Adipocyte (in vitro differentiated cells): Measurements from ENCODE around the gene WDR37.
"Not testable (repeated sequence)": the region's sequence is repeated elsewhere in the genome, so short reads cannot be mapped to it uniquely, and the experiment has no call there.

ENCODE experiments used
- DNase-seq: peaks from one replicate; pipeline ENCODE4 v3.0.0-alpha.2; 2015; ENCODE audit warnings: low read depth
- H3K27me3 ChIP-seq: replicated peaks from 2 replicates; pipeline ENCODE4 v1.7.0; 2013; ENCODE audit warnings: mild to moderate bottlenecking, low read length, moderate library complexity; ENCODE audit not compliant: control insufficient read depth, insufficient read depth
- H3K36me3 ChIP-seq: 2 replicates; pipeline ENCODE4 v1.7.0; 2013; ENCODE audit warnings: low read length, mild to moderate bottlenecking, moderate library complexity; ENCODE audit not compliant: control insufficient read depth, insufficient read depth, severe bottlenecking
- H3K4me1 ChIP-seq: 2 replicates; pipeline ENCODE4 v1.7.0; 2013; ENCODE audit warnings: mild to moderate bottlenecking, low read length, moderate library complexity; ENCODE audit not compliant: control insufficient read depth, insufficient read depth
- H3K4me3 ChIP-seq: 2 replicates; pipeline ENCODE4 v1.7.0; 2013; ENCODE audit warnings: mild to moderate bottlenecking, low read length, moderate library complexity
- H3K9ac ChIP-seq: 2 replicates; pipeline ENCODE4 v1.7.0; 2013; ENCODE audit warnings: mild to moderate bottlenecking, low read length, moderate library complexity
- H3K9me3 ChIP-seq: 2 replicates; pipeline ENCODE4 v1.7.0; 2013; ENCODE audit warnings: mild to moderate bottlenecking, low read length, moderate library complexity; ENCODE audit not compliant: control insufficient read depth

WDR37 gene

GRCh38 chr10:1154531-1155295 lies 98.5 kb downstream of the WDR37 start:
- Histone ChIP-seq H3K27me3 (peaks cover 23% of the 10 kb centered on the region), H3K36me3 (no peaks in the 10 kb centered on the region), H3K9me3 (no peaks in the 10 kb centered on the region), H3K4me1 (no peaks in the 10 kb centered on the region), H3K9ac (no peak overlapping the region), H3K4me3 (no peak overlapping the region)
- no peak for DNase-seq

DNA sequence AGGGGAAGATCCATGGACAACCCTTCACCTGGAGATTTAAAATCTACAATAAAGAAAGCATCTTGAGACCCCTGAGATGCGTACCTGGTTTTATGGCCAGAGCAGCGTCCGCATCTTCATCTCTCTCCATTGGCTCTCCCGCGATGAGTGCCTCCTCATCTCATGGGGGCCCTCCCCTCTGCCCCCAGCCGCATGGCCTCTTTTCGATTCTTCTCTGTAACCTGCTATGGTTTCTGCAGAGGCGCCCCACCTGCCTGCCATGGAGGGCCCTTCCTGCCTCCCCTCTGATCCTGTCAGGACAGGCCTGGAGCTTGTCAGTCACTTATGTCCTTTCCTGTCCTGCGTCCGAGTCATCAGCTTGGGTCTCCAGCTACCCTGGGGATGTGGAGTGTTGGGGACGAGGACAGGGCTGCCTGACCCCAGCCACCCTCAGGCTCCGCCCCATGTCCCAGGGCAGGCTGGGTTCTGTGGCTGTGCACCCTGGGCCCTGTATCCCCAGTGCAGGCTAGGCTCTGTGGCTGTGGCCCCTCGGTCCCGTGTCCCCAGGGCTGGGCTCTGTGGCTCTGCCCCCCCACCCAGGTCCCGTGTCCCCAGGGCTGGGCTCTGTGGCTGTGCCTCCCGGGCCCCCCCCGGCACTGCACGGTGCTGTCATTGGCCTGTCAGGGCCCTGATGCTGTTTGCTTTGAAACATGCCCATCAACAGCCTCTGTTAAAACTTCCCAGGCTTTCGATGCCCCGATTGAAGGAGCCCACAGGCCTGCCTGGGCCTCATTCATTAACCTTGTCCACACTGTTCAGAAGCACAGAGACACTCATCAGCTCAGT lies 99.8 kb downstream of the WDR37 start:
- no peak overlapping the region for H3K4me3 ChIP-seq
- H3K27me3 ChIP-seq = peaks cover 25% of the 10 kb centered on the region
- no peaks in the 10 kb centered on the region for H3K4me1 ChIP-seq
- no peaks in the 10 kb centered on the region for H3K9me3 ChIP-seq
- no peak overlapping the region for H3K9ac ChIP-seq
- no peaks in the 10 kb centered on the region for H3K36me3 ChIP-seq
- DNase-seq = no peak

GRCh38 chr10:1156616-1156886 lies 100.4 kb downstream of the WDR37 start:
- H3K27me3 ChIP-seq = peaks cover 25% of the 10 kb centered on the region
- no peak overlapping the region for H3K4me3 ChIP-seq
- H3K36me3 ChIP-seq = no peaks in the 10 kb centered on the region
- DNase-seq = no peak
- no peak overlapping the region for H3K9ac ChIP-seq
- no peaks in the 10 kb centered on the region for H3K4me1 ChIP-seq
- H3K9me3 ChIP-seq = no peaks in the 10 kb centered on the region

GRCh38 chr10:1156921-1157614 lies 100.9 kb downstream of the WDR37 start:
- Histone ChIP-seq H3K4me1 (no peaks in the 10 kb centered on the region), H3K4me3 (no peak overlapping the region), H3K27me3 (peaks cover 25% of the 10 kb centered on the region), H3K9ac (no peak overlapping the region), H3K36me3 (no peaks in the 10 kb centered on the region), H3K9me3 (no peaks in the 10 kb centered on the region)
- DNase-seq = no peak

DNA sequence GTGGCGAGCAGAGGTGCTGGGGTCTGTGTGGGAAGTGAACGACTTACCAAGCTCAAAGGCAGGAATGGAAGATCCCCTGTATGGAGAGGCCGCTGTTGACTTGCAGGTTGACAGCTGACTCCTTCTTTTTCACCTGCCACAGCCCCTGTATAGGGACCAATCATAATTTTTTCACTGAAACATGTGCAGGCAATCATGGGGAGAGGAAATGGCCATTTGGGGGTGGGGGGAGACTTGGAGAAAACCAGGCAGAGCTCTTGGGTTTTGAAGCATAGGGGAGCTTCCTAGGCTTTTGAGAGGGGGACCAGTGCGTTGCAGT lies 101.4 kb downstream of the WDR37 start:
- Histone ChIP-seq H3K4me3 (no peak overlapping the region), H3K9ac (no peak overlapping the region), H3K36me3 (no peaks in the 10 kb centered on the region), H3K9me3 (no peaks in the 10 kb centered on the region), H3K4me1 (no peaks in the 10 kb centered on the region), H3K27me3 (peaks cover 22% of the 10 kb centered on the region)
- no peak for DNase-seq

DNA sequence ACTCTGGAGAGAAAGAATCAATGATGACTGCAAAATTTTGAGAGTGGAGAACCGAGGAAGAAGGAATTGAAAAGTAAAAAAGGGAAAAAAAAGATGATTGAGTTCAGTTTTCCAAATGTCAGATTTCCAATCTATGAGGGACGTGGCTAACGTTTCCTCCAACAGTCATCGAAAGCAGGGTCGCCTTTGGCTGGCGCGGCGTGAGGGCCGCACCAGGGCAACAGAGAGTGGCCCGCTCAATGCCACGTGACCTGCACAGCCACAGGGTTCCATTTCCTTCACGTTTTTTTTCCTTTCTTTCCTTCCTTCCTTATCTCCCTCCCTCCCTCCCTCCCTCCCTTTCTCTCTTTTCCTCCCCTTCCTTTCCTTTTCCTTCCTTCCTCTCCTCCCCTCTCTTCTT lies 101.9 kb downstream of the WDR37 start:
- Histone ChIP-seq H3K4me3 (no peak overlapping the region), H3K4me1 (no peaks in the 10 kb centered on the region), H3K27me3 (peaks cover 21% of the 10 kb centered on the region), H3K9ac (no peak overlapping the region), H3K9me3 (no peaks in the 10 kb centered on the region), H3K36me3 (no peaks in the 10 kb centered on the region)
- no peak for DNase-seq

DNA sequence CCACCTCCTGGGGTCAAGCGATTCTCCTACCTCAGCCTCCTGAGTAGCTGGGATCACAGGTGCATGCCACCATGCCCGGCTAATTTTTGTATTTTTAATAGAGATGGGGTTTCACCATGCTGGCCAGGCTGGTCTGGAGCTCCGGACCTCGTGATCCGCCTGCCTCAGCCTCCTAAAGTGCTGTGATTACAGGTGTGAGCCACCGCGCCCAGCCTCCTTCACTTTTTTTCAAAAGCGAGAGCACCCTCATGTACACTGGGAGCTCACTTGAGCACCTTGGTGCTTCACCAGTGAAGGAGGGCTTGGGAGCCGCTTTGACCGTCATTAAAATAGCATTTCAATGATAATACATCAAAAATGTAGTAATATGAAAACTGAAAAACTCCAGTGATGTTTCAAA lies 102.4 kb downstream of the WDR37 start:
- H3K27me3 ChIP-seq = peaks cover 18% of the 10 kb centered on the region
- DNase-seq, H3K36me3 ChIP-seq, H3K4me1 ChIP-seq, H3K9ac ChIP-seq, H3K4me3 ChIP-seq, H3K9me3 ChIP-seq: not testable (repeated sequence)

GRCh38 chr10:1159131-1160061 lies 103.2 kb downstream of the WDR37 start:
- Histone ChIP-seq H3K9me3 (no peaks in the 10 kb centered on the region), H3K4me1 (no peaks in the 10 kb centered on the region), H3K4me3 (no peak overlapping the region), H3K36me3 (no peaks in the 10 kb centered on the region), H3K9ac (no peak overlapping the region), H3K27me3 (peaks cover 18% of the 10 kb centered on the region)
- no peak for DNase-seq

DNA sequence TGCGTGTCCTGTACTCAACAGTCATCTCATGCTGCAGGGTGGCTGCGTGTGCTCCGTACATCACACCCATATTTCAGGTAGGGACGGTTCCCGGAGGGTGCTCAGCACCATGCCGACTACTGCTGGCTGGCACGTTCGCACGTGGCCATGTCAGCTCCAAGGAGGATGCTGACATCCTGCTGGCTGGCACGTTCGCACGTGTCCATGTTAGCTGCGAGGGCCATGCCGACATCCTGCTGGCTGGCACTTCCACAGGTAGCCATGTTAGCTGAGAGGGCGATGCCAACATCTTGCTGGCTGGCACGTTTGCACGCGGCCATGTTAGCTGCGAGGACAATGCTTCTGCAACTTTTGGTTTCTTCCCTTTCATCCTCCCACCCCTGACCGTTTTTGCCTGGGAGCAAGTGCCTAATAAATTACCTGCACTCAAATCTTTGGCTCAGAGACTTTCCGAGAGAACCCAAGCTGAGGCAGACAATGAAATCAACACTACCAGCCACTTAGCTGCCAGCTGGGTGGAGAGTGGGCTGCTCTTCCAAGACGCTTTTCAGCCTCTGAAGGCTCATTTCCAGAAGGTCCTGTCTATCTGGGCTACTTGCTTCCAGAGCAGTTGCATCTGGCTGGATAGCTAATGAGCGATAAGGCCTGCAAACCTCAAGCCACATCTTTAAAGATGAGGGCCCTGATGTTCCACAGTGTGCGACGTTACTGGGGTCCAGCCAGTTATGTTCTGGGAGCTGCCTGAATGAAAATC lies 104.6 kb downstream of the WDR37 start:
- no peaks in the 10 kb centered on the region for H3K36me3 ChIP-seq
- H3K27me3 ChIP-seq = peaks cover 12% of the 10 kb centered on the region
- DNase-seq = no peak
- H3K9me3 ChIP-seq = no peaks in the 10 kb centered on the region
- H3K9ac ChIP-seq = no peak overlapping the region
- no peaks in the 10 kb centered on the region for H3K4me1 ChIP-seq
- H3K4me3 ChIP-seq = no peak overlapping the region

DNA sequence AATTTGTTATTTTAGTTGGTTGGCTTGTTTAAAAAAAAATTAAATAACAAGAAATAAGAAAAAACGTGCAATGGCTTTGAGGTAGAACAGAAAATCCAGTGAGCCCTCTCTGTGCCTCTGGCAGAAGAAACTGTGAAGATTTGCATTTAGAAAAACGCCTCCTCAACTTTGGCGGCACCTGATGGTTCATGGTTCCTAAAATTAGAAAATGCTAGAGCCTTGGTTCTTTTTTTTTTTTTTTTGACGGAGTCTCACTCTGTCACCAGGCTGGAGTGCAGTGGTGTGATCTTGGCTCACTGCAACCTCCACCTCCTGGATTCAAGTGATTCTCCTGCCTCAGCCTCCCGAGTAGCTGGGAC lies 105.1 kb downstream of the WDR37 start:
- H3K27me3 ChIP-seq = peaks cover 12% of the 10 kb centered on the region
- DNase-seq, H3K9ac ChIP-seq, H3K36me3 ChIP-seq, H3K4me1 ChIP-seq, H3K9me3 ChIP-seq, H3K4me3 ChIP-seq: not testable (repeated sequence)
